H1 (cell line): ENCODE results near the gene TSPAN3. TPM values are rescaled to one million over a fixed set of nuclear protein-coding genes. Genes with fewer than 3 reads are reported as not detected.

Source experiments
- BACH1 ChIP-seq: IDR thresholded peaks from 2 replicates; pipeline ENCODE4 v1.6.1; 2012; ENCODE audit warnings: low read length, improper control_type of control experiment
- CTBP2 ChIP-seq: IDR thresholded peaks from 2 replicates; pipeline ENCODE4 v1.7.0; 2011; ENCODE audit warnings: borderline replicate concordance, mild to moderate bottlenecking, moderate library complexity, mixed read lengths, low read length; ENCODE audit not compliant: insufficient read depth, insufficient read length
- polyA plus RNA-seq, 7 experiments: library from polyadenylated mRNA; depleted of rRNA in 3 of 7; stranded (reverse) in 5 of 7; unstranded in 2 of 7; fragments of >200 nt in 5 of 7; fragments of 200-250 nt in 2 of 7; gene quantifications; 1 replicate in 5 of 7; 2 replicates in 1 of 7; 4 replicates in 1 of 7; pipeline versions ENCODE4 v1.2.1 to v1.2.3, GENCODE V29; 2011 to 2013; ENCODE audit warnings: missing spikeins in 2 of 7, mixed read lengths in 2 of 7
- total RNA-seq: library from RNA; stranded (reverse); fragmentation: NEBNext Ultra II Directional; extraction: Animal tissue kit (Norgen Biotek cat#: 25700); gene quantifications from 2 replicates; pipeline ENCODE4 v1.2.1, GENCODE V29; 2021
- TF ChIP-seq, protein P1 (sequence below): IDR thresholded peaks from 2 replicates; pipeline ENCODE4 v1.6.1; 2011; ENCODE audit warnings: low read length, improper control_type of control experiment

Gene TSPAN3
- total and polyA plus RNA-seq, 2 of the 8 experiments (the other 6 are each of a cell fraction or from before 2014, with no cell fraction given): 107 to 238 TPM

DNA sequence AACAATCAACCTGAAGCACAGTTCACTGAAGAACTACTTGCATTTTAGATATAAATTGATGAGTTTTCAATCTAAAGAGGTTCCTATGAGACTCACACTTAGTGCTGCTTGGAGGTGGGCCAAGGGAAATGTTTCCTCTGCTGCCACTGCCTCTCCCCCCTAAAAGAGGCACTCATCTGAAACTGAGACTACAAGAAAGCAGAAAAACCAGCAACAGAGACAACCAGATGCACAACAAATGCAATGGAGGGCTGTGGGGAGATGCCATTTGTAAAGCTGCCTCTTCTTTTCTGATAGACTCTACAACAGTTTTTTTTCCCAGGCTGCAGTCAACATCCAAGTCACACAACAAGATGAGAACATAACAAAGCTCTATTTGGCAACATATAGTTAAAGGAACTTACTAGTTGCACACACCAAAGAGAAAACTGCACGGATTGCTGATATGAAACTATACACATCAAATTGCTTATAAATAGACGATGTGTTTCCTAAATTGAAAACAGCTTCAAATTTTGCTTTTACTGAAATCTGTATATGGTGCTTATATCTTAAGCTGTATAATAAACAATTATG is 11.0 kb downstream of the TSPAN3 start (continued):
- TF ChIP-seq, protein P1, sequence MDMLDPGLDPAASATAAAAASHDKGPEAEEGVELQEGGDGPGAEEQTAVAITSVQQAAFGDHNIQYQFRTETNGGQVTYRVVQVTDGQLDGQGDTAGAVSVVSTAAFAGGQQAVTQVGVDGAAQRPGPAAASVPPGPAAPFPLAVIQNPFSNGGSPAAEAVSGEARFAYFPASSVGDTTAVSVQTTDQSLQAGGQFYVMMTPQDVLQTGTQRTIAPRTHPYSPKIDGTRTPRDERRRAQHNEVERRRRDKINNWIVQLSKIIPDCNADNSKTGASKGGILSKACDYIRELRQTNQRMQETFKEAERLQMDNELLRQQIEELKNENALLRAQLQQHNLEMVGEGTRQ: no peak
- TF ChIP-seq CTBP2: no peak
- no peak for TF ChIP-seq BACH1
- TF ChIP-seq, all 59 proteins: peak for 0
